Nephron progenitor cell (in vitro differentiated cells): ENCODE data around the gene GASK1B.

Source experiments
- DNase-seq: peaks from one replicate; pipeline ENCODE4 v3.0.0; 2021
- H3K27ac Mint-ChIP-seq: 2 replicates; pipeline ENCODE4 v1.8.0; 2021; ENCODE audit warnings: mild to moderate bottlenecking, moderate library complexity, mixed read lengths
- H3K27me3 Mint-ChIP-seq: 2 replicates; pipeline ENCODE4 v1.8.0; 2021; ENCODE audit warnings: mild to moderate bottlenecking, low read depth, mixed read lengths; ENCODE audit not compliant: poor library complexity
- H3K36me3 Mint-ChIP-seq: 2 replicates; pipeline ENCODE4 v1.8.0; 2021; ENCODE audit warnings: low read depth, mixed read lengths
- H3K4me1 Mint-ChIP-seq: 2 replicates; pipeline ENCODE4 v1.8.0; 2021; ENCODE audit warnings: mixed read lengths
- H3K4me3 Mint-ChIP-seq: 2 replicates; pipeline ENCODE4 v1.8.0; 2021; ENCODE audit warnings: mild to moderate bottlenecking, moderate library complexity, mixed read lengths
- H3K9me3 Mint-ChIP-seq: 2 replicates; pipeline ENCODE4 v1.8.0; 2021; ENCODE audit warnings: mild to moderate bottlenecking, moderate library complexity, mixed read lengths
- CTCF ChIP-seq: fragments of 200-600 bp; sonication (generic); IDR thresholded peaks from 2 replicates; pipeline ENCODE4 v1.5.0; 2021; ENCODE audit warnings: antibody characterized with exemption

GASK1B gene

GRCh38 chr4:158169931-158170690, 2.7 kb downstream of the GASK1B start:
- H3K4me1 Mint-ChIP-seq = peaks cover 12% of the 10 kb centered on the region
- TF ChIP-seq CTCF = no peak
- no peak overlapping the region for H3K27ac Mint-ChIP-seq

GRCh38 chr4:158169506-158169905, 3.3 kb downstream of the GASK1B start:
- Mint-ChIP-seq H3K36me3 (no peaks in the 10 kb centered on the region), H3K27ac (no peak overlapping the region), H3K4me3 (no peak overlapping the region), H3K27me3 (peaks cover 1% of the 10 kb centered on the region), H3K4me1 (peaks cover 12% of the 10 kb centered on the region), H3K9me3 (no peaks in the 10 kb centered on the region)
- TF ChIP-seq CTCF = no peak
- no peak for DNase-seq

More at GRCh38 chr4:158169931-158170690, 2.7 kb downstream of the GASK1B start:
- no peaks in the 10 kb centered on the region for H3K36me3 Mint-ChIP-seq
- no peaks in the 10 kb centered on the region for H3K9me3 Mint-ChIP-seq
- H3K4me3 Mint-ChIP-seq = peak overlapping the region; percentile 47
- peaks cover 7% of the 10 kb centered on the region for H3K27me3 Mint-ChIP-seq
- no peak for DNase-seq

- TF ChIP-seq CTCF = no peak
- no peaks in the 10 kb centered on the region for H3K36me3 Mint-ChIP-seq
- no peak for DNase-seq
- no peak overlapping the region for H3K4me3 Mint-ChIP-seq
- H3K27me3 Mint-ChIP-seq = no peaks in the 10 kb centered on the region
- no peak overlapping the region for H3K27ac Mint-ChIP-seq
- H3K9me3 Mint-ChIP-seq = no peaks in the 10 kb centered on the region
- H3K4me1 Mint-ChIP-seq = peaks cover 12% of the 10 kb centered on the region
These were observed 4.2 kb downstream of the GASK1B start for GRCh38 chr4:158168606-158169005.

GRCh38 chr4:158166701-158167100, 6.1 kb downstream of the GASK1B start:
- no peak for DNase-seq
- Mint-ChIP-seq H3K36me3 (no peaks in the 10 kb centered on the region), H3K9me3 (no peaks in the 10 kb centered on the region), H3K27me3 (no peaks in the 10 kb centered on the region), H3K4me3 (no peak overlapping the region), H3K27ac (no peak overlapping the region), H3K4me1 (peaks cover 4% of the 10 kb centered on the region)
- no peak for TF ChIP-seq CTCF

GRCh38 chr4:158164768-158165213, 8.0 kb downstream of the GASK1B start:
- H3K4me1 Mint-ChIP-seq = peaks cover 6% of the 10 kb centered on the region
- TF ChIP-seq CTCF = no peak
- no peaks in the 10 kb centered on the region for H3K36me3 Mint-ChIP-seq
- H3K27ac Mint-ChIP-seq = no peak overlapping the region
- H3K9me3 Mint-ChIP-seq = no peaks in the 10 kb centered on the region
- H3K27me3 Mint-ChIP-seq = no peaks in the 10 kb centered on the region
- no peak for DNase-seq
- H3K4me3 Mint-ChIP-seq = no peak overlapping the region
